ENCODE data around the gene ITGBL1. TPM values are rescaled to one million over a fixed set of nuclear protein-coding genes. Genes with fewer than 3 reads are reported as not detected.

Gene ITGBL1
- total RNA-seq, 2 experiments from 2014 or later, result not detected

GRCh38 chr13:101522607-101523006 is 70.1 kb downstream of the ITGBL1 start:
- no peak overlapping the region for H3K27ac ChIP-seq (ENCODE audit: low read depth in 1 of 2, low read length in 2 of 2)
- ChIA-PET CTCF (no interaction called here), POLR2A (no interaction called here)
- Mint-ChIP-seq H3K4me1 (ENCODE audit: low read depth) (peaks cover 10% of the 10 kb centered on the region), H3K27ac (no peak overlapping the region), H3K4me3 (no peak overlapping the region), H3K27me3 (no peaks in the 10 kb centered on the region), H3K36me3 (ENCODE audit: low read depth) (no peaks in the 10 kb centered on the region), H3K9me3 (no peaks in the 10 kb centered on the region)
- no peak for ATAC-seq (ENCODE audit: poor library complexity)
- TF ChIP-seq CTCF (IDR thresholded peaks at IDR 0.05), result no peak
- H3K36me3 ChIP-seq (ENCODE audit: insufficient read depth, low read length), result no peaks in the 10 kb centered on the region
- no peaks in the 10 kb centered on the region for H3K27me3 ChIP-seq (ENCODE audit: control insufficient read depth in 1 of 2, insufficient read depth in 2 of 2, low read length in 2 of 2)
- DNase-seq, result no peak
- H3K4me3 ChIP-seq (ENCODE audit: low read length), result no peak overlapping the region
- intact Hi-C loops (cut with DNase I, micrococcal nuclease), result no loop called here
- peaks cover 15% of the 10 kb centered on the region for H3K4me1 ChIP-seq (ENCODE audit: insufficient read depth, low read length)
- no peaks in the 10 kb centered on the region for H3K9me3 ChIP-seq (ENCODE audit: control insufficient read depth in 1 of 2, insufficient read depth in 1 of 2, low read length in 2 of 2)

- intact Hi-C loops (cut with DNase I, micrococcal nuclease), result no loop called here
- ChIA-PET POLR2A (no interaction called here), CTCF (no interaction called here)
- ATAC-seq (ENCODE audit: poor library complexity), result no peak
- TF ChIP-seq CTCF (IDR thresholded peaks at IDR 0.05), result no peak
- H3K27me3 Mint-ChIP-seq, result no peaks in the 10 kb centered on the region
- Histone ChIP-seq H3K27me3 (ENCODE audit: control insufficient read depth in 1 of 2, insufficient read depth in 2 of 2, low read length in 2 of 2) (no peaks in the 10 kb centered on the region), H3K36me3 (ENCODE audit: insufficient read depth, low read length) (no peaks in the 10 kb centered on the region), H3K9me3 (ENCODE audit: control insufficient read depth in 1 of 2, insufficient read depth in 1 of 2, low read length in 2 of 2) (no peaks in the 10 kb centered on the region), H3K4me3 (ENCODE audit: low read length) (no peak overlapping the region), H3K27ac (ENCODE audit: low read depth in 1 of 2, low read length in 2 of 2) (no peak overlapping the region), H3K4me1 (ENCODE audit: insufficient read depth, low read length) (peaks cover 15% of the 10 kb centered on the region)
- no peak overlapping the region for H3K27ac Mint-ChIP-seq
- H3K4me1 Mint-ChIP-seq (ENCODE audit: low read depth), result peaks cover 10% of the 10 kb centered on the region
- no peak overlapping the region for H3K4me3 Mint-ChIP-seq
- DNase-seq, result no peak
- no peaks in the 10 kb centered on the region for H3K9me3 Mint-ChIP-seq
- H3K36me3 Mint-ChIP-seq (ENCODE audit: low read depth), result no peaks in the 10 kb centered on the region
Measured at GRCh38 chr13:101523154-101524131, 71.0 kb downstream of the ITGBL1 start.

DNA sequence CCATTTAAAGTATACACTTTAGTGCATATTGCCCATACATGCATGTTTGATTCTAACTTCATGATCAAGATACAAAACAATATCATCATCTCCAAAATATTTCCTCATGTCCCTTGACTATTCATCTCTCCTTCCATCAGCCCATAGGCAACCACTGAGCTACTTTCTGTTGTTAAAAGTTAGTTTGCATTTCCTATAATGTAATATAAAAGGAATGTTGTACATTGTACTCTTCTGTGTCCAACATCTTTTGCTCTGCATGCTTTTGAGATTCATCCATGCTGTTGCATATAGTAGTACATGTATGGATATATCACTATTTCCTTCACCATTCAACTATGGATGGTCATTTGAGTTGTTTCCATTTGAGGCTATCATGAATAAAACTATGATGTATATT is 74.7 kb downstream of the ITGBL1 start:
- no peaks in the 10 kb centered on the region for H3K4me1 ChIP-seq (ENCODE audit: insufficient read depth, low read length)
- no peaks in the 10 kb centered on the region for H3K4me1 Mint-ChIP-seq (ENCODE audit: low read depth)
- no peaks in the 10 kb centered on the region for H3K36me3 Mint-ChIP-seq (ENCODE audit: low read depth)
- H3K27me3 ChIP-seq (ENCODE audit: control insufficient read depth in 1 of 2, insufficient read depth in 2 of 2, low read length in 2 of 2), result no peaks in the 10 kb centered on the region
- no peak overlapping the region for H3K27ac Mint-ChIP-seq
- intact Hi-C loops (cut with DNase I, micrococcal nuclease), result no loop called here
- DNase-seq, result no peak
- no peak overlapping the region for H3K4me3 Mint-ChIP-seq
- ChIA-PET CTCF (no interaction called here), POLR2A (no interaction called here)
- no peaks in the 10 kb centered on the region for H3K9me3 ChIP-seq (ENCODE audit: control insufficient read depth in 1 of 2, insufficient read depth in 1 of 2, low read length in 2 of 2)
- ATAC-seq (ENCODE audit: poor library complexity), result no peak
- no peaks in the 10 kb centered on the region for H3K27me3 Mint-ChIP-seq
- H3K36me3 ChIP-seq (ENCODE audit: insufficient read depth, low read length), result no peaks in the 10 kb centered on the region
- no peaks in the 10 kb centered on the region for H3K9me3 Mint-ChIP-seq
- no peak overlapping the region for H3K4me3 ChIP-seq (ENCODE audit: low read length)
- no peak overlapping the region for H3K27ac ChIP-seq (ENCODE audit: low read depth in 1 of 2, low read length in 2 of 2)
- TF ChIP-seq CTCF (IDR thresholded peaks at IDR 0.05), result no peak
